Measurements from ENCODE around the gene TOMM40. TPM values are rescaled to one million over a fixed set of nuclear protein-coding genes. Genes with fewer than 3 reads are reported as not detected.

Gene TOMM40
- total and polyA plus RNA-seq, 2 of the 13 experiments (the other 11 are each of a cell fraction or from before 2014, with no cell fraction given): 72.0 to 110 TPM

DNA sequence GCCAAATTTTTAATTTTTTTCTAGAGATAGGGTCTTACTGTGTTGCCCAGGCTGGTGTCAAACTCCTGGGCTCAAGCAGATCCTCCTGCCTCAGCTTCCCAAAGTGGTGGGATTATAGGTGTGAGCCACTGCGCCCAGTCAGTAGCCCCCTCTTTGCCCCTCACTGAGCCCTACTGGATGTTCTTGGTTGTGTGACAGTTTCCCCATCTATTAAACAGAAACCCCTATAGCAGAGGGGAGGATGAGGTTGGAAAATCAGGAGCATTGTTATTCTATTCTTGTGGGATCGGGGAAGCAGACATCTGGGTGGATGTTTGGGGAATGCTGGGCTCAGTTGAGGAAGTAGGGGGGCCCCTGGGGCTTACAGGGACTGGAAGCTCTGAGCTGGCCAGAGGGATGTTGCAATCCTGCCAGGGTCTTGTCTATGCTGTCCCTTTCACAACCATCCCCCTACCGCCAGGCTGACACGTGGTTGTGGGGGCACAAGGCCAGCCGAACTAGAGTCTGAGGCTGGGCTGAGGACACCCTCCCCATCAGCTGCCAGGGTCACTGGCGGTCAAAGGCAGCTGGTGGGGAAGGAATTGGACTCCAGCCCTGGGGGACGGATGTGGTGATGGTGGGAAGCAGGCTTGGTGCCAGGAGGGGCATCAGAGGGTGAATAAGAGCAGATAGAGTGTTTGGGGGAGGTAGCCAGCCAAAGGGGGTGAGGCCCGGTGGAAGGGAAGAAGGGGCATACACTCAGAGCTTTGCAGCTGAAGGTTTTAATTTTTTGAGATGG is 34.2 kb downstream of the TOMM40 start (continued):
- TF ChIP-seq EZH2 (conservative IDR thresholded peaks at IDR 0.05; ENCODE audit: low read depth, low read length) (no peak), ARNTL (CRISPR knock-in tag; IDR thresholded peaks at IDR 0.05) (peak; percentile 99), ZNF572 (CRISPR knock-in tag; IDR thresholded peaks at IDR 0.05) (peak; percentile 59; the same call in 1 of the 2 replicates), NCOA5 (CRISPR knock-in tag; IDR thresholded peaks at IDR 0.05) (no peak), RFX1 (IDR thresholded peaks at IDR 0.05) (no peak), ISX (CRISPR knock-in tag; conservative IDR thresholded peaks at IDR 0.05) (no peak), CHD2 (IDR thresholded peaks at IDR 0.05; ENCODE audit: low read depth, low read length) (peak; percentile 26; the same call in 1 of the 2 replicates), CBX1 (IDR thresholded peaks at IDR 0.05; ENCODE audit: low read depth) (peak; percentile 57), U2AF2 (IDR thresholded peaks at IDR 0.05; ENCODE audit: low read depth, low read length) (no peak)
- TF ChIP-seq, protein P1, sequence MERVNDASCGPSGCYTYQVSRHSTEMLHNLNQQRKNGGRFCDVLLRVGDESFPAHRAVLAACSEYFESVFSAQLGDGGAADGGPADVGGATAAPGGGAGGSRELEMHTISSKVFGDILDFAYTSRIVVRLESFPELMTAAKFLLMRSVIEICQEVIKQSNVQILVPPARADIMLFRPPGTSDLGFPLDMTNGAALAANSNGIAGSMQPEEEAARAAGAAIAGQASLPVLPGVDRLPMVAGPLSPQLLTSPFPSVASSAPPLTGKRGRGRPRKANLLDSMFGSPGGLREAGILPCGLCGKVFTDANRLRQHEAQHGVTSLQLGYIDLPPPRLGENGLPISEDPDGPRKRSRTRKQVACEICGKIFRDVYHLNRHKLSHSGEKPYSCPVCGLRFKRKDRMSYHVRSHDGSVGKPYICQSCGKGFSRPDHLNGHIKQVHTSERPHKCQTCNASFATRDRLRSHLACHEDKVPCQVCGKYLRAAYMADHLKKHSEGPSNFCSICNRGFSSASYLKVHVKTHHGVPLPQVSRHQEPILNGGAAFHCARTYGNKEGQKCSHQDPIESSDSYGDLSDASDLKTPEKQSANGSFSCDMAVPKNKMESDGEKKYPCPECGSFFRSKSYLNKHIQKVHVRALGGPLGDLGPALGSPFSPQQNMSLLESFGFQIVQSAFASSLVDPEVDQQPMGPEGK (CRISPR knock-in tag; IDR thresholded peaks at IDR 0.05): peak; percentile 100
- TF ChIP-seq, protein P2, sequence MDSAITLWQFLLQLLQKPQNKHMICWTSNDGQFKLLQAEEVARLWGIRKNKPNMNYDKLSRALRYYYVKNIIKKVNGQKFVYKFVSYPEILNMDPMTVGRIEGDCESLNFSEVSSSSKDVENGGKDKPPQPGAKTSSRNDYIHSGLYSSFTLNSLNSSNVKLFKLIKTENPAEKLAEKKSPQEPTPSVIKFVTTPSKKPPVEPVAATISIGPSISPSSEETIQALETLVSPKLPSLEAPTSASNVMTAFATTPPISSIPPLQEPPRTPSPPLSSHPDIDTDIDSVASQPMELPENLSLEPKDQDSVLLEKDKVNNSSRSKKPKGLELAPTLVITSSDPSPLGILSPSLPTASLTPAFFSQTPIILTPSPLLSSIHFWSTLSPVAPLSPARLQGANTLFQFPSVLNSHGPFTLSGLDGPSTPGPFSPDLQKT (CRISPR knock-in tag; IDR thresholded peaks at IDR 0.05; ENCODE audit: borderline replicate concordance): no peak
- TF ChIP-seq, protein P3, sequence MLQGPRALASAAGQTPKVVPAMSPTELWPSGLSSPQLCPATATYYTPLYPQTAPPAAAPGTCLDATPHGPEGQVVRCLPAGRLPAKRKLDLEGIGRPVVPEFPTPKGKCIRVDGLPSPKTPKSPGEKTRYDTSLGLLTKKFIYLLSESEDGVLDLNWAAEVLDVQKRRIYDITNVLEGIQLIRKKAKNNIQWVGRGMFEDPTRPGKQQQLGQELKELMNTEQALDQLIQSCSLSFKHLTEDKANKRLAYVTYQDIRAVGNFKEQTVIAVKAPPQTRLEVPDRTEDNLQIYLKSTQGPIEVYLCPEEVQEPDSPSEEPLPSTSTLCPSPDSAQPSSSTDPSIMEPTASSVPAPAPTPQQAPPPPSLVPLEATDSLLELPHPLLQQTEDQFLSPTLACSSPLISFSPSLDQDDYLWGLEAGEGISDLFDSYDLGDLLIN (CRISPR knock-in tag; IDR thresholded peaks at IDR 0.05; ENCODE audit: borderline replicate concordance): no peak
- TF ChIP-seq, protein P4, sequence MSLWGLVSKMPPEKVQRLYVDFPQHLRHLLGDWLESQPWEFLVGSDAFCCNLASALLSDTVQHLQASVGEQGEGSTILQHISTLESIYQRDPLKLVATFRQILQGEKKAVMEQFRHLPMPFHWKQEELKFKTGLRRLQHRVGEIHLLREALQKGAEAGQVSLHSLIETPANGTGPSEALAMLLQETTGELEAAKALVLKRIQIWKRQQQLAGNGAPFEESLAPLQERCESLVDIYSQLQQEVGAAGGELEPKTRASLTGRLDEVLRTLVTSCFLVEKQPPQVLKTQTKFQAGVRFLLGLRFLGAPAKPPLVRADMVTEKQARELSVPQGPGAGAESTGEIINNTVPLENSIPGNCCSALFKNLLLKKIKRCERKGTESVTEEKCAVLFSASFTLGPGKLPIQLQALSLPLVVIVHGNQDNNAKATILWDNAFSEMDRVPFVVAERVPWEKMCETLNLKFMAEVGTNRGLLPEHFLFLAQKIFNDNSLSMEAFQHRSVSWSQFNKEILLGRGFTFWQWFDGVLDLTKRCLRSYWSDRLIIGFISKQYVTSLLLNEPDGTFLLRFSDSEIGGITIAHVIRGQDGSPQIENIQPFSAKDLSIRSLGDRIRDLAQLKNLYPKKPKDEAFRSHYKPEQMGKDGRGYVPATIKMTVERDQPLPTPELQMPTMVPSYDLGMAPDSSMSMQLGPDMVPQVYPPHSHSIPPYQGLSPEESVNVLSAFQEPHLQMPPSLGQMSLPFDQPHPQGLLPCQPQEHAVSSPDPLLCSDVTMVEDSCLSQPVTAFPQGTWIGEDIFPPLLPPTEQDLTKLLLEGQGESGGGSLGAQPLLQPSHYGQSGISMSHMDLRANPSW (CRISPR knock-in tag; IDR thresholded peaks at IDR 0.05; ENCODE audit: borderline replicate concordance): no peak
- TF ChIP-seq, protein P5, sequence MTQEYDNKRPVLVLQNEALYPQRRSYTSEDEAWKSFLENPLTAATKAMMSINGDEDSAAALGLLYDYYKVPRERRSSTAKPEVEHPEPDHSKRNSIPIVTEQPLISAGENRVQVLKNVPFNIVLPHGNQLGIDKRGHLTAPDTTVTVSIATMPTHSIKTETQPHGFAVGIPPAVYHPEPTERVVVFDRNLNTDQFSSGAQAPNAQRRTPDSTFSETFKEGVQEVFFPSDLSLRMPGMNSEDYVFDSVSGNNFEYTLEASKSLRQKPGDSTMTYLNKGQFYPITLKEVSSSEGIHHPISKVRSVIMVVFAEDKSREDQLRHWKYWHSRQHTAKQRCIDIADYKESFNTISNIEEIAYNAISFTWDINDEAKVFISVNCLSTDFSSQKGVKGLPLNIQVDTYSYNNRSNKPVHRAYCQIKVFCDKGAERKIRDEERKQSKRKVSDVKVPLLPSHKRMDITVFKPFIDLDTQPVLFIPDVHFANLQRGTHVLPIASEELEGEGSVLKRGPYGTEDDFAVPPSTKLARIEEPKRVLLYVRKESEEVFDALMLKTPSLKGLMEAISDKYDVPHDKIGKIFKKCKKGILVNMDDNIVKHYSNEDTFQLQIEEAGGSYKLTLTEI (CRISPR knock-in tag; conservative IDR thresholded peaks at IDR 0.05): no peak
- TF ChIP-seq, protein P6, sequence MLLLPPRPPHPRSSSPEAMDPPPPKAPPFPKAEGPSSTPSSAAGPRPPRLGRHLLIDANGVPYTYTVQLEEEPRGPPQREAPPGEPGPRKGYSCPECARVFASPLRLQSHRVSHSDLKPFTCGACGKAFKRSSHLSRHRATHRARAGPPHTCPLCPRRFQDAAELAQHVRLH (CRISPR knock-in tag; IDR thresholded peaks at IDR 0.05; ENCODE audit: borderline replicate concordance, low read depth): peak; percentile 97
- TF ChIP-seq, protein P7, sequence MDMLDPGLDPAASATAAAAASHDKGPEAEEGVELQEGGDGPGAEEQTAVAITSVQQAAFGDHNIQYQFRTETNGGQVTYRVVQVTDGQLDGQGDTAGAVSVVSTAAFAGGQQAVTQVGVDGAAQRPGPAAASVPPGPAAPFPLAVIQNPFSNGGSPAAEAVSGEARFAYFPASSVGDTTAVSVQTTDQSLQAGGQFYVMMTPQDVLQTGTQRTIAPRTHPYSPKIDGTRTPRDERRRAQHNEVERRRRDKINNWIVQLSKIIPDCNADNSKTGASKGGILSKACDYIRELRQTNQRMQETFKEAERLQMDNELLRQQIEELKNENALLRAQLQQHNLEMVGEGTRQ (IDR thresholded peaks at IDR 0.05; ENCODE audit: low read depth, low read length): peak; percentile 46; the same call in 1 of the 2 replicates
- TF ChIP-seq, protein P7 (CRISPR knock-in tag; IDR thresholded peaks at IDR 0.05; ENCODE audit: borderline replicate concordance): peak; percentile 88

Measured in HepG2 (cell line).